GM12873 (cell line): ENCODE data around the gene FYN.

Experiments
- CTCF ChIP-seq: IDR thresholded peaks from 2 replicates; pipeline ENCODE4 v1.5.1; 2012; ENCODE audit warnings: low read depth, mild to moderate bottlenecking, moderate library complexity, low read length, control low read depth; ENCODE audit not compliant: insufficient read depth; ENCODE audit errors: missing control alignments

Gene FYN

DNA sequence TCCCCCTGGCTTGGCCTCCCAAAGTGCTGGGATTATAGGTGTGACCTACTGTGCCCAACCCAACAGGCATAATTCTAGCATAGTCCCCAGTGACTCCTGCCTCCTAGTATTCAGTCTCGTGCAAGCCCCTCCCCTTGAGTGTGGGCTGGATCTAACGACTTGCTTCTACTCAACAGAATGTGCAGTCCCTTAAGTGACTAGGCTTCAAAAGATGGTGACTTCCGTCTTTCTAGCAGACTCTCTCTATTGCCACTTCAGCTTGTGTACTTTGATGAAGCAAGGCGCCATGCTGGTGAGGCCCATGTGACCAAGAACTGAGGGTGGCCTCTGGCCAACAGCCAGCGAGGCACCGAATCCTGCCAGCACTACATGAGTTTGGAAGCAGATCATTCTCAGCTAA lies 157.9 kb downstream of the FYN start:
- no peak for TF ChIP-seq CTCF

DNA sequence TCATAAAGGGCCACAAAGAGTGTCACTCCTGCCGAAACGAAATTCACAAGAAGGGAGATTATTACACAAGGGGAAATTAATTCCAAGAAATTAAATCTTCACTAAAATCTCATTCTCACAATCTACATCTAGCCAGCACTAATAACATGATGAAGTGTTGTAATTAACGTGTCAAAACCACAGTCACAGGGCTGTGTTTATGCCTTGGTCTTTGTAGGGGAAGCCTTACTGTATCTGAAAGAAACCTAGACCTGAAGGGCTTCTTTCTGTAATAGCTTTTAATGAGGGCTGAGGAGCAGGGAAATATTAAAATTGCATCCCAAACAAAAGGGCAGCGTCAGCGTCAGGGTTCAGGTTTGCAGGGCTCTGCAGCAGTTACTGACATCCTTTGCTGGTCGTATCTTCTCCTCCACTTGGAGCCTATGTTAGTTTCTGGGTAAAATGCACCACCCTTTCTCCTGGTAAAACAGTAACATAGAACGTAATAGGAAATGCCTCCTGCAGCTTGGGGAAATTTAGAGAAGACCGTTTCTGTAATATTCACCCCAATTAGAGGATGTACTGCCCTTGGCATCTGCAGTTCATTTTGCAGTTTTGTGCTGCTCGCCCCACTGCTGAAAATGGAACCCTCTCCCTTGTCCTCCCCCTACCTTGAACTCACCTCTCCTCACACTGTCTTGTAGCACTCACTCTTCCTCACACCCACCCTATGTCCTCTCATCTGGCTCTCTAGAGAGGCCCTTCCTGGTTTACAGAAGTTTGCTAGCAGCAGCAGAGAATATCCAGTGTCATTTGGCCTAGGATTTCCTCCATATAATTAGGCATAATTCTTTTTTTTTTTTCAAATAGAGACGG lies 158.6 kb downstream of the FYN start:
- no peak for TF ChIP-seq CTCF

DNA sequence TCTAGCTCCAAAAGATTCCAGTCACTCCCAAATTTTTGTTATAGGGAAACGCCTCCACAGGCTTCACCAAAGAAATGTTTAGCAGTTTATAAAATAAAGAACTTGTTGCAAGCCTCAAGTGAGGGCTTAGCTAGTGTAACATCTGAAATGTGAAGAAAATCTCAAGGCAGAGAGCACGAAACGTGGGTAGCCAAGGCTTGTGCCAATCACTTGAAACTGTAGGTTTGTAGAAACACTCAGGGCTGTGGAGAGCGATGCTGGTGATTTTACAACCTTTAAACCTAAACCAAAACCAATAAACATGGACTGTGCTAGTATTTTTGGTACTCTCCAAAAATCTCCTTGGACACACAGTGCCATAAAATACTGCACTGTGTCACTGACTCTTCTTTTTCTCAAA lies 159.4 kb downstream of the FYN start:
- no peak for TF ChIP-seq CTCF

DNA sequence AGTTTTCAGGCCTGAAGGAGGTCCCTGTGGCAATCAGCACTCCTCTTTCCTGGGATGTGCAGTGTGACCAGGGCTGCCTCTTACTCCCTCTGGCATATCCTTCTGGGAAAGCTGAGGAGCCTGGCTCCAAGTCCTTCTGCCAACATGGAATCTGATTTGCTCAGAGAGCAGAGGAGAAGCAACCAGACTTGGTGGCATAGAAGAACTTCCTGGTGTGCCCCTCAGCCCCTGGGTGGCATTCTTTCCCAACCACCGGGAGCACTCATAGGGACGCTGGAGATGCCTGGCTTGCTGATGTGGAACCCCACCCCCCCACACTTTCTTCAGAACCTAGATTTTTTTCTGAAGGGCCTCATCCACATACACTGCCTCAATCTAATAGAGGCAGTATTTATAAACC lies 160.0 kb downstream of the FYN start:
- TF ChIP-seq CTCF, result no peak

GRCh38 chr6:111711984-111712752 lies 161.1 kb downstream of the FYN start:
- no peak for TF ChIP-seq CTCF

GRCh38 chr6:111711476-111711875 lies 161.8 kb downstream of the FYN start:
- TF ChIP-seq CTCF, result no peak

GRCh38 chr6:111710911-111711310 lies 162.3 kb downstream of the FYN start:
- TF ChIP-seq CTCF, result no peak
